AG20443 (cell line): ENCODE data around the gene C2orf81.
"Not testable (repeated sequence)": the region's sequence is repeated elsewhere in the genome, so short reads cannot be mapped to it uniquely, and the experiment has no call there.

Source experiments
- DNase-seq: peaks from one replicate; pipeline ENCODE4 v3.0.0; 2012; ENCODE audit warnings: low spot score, mixed read lengths

C2orf81 gene

DNA sequence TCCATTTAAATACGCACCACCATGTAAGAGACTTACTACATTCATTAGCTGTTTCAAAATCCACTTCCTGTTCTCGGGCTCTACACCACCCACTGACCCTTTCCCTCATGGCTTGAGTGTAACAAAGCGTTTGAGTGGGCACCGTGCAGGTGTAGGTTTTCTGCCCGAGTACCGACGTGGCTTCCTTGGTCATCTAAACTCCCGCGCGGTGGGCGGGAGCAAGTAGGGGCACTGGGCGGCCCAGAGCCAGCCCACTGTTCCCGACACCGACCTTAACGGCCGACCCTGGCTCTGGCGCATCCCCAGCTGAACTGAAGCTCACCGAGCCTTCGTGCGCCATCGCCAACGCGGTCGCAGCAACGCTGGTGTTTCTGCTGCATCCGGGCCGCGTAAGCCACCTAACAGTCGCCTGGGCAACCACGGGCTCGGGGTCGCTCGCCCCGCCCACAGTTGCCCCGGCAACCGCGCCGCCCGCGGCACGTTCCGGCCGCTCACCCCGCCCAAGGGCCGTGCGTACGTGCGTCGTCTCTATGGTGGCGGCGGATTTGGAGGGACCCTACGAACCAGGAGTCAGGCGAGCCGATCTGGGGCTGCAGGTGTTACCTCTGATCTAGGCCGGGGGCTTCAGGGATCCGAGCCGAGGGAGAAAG is at the start of gene C2orf81, which contains the start of gene WDR54:
C2orf81 (minus strand) TSS at position 399 of the 650 bp plus-strand sequence; CDS start at position 340, 59 bp downstream.
WDR54 (plus strand) TSS at position 510 of the 650 bp plus-strand sequence. CDS start 424 bp downstream, outside the sequence.
- peak; percentile 98 for DNase-seq

DNA sequence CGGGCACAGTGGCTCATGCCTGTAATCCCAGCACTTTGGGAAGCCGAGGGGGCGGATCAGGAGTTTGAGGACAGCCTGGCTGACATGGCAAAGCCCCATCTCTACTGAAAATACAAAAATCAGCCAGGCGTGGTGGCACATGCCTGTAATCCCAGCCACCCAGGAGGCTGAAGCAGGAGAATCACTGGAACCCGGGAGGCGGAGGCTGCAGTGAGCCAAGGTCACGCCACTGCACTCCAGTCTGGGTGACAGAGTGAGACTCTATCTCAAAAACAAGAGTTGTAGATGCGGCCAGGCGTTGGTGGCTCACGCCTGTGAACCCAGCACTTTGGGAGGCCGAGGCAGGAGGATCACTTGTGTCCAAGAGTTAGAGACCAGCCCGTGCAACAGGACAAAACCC is 49.3 kb upstream of the C2orf81 start:
- not testable (repeated sequence) for DNase-seq

DNA sequence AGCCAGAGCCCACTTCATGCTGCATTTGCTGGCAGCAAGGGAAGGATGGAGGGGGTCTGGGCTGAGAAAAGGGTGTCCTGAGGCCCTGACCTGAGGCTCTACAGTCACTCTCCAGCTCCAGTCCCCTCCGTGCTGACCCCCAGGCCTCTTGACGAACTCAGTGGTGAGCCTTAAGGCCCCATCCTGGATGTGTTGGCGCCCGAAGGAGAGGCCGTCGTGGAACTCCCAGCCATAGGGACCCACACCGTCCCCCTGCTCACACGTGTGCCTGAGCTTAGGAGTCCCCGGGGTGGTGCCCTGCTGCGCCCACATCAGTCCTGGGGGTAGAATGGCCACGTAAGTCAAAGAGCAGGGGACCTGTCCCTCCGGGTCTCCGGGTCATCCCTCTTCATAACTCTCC is 43.0 kb upstream of the C2orf81 start:
- DNase-seq = peak; percentile 11

DNA sequence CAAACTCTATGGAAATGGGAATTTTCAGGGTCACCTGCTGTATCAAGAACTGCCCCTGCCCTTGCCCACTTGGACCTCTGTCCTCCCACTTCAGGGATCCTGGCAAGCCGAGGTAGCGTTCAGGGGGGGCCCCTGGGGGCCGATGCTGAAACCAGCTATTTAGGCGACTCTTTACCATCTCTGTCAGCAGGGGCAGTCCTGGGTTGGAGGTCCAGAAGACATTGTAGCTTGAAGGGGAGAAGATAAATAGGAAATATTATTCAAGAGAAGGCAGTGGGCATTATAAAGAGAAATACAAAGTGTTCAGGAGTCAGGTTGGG is 41.3 kb upstream of the C2orf81 start:
- DNase-seq = no peak

DNA sequence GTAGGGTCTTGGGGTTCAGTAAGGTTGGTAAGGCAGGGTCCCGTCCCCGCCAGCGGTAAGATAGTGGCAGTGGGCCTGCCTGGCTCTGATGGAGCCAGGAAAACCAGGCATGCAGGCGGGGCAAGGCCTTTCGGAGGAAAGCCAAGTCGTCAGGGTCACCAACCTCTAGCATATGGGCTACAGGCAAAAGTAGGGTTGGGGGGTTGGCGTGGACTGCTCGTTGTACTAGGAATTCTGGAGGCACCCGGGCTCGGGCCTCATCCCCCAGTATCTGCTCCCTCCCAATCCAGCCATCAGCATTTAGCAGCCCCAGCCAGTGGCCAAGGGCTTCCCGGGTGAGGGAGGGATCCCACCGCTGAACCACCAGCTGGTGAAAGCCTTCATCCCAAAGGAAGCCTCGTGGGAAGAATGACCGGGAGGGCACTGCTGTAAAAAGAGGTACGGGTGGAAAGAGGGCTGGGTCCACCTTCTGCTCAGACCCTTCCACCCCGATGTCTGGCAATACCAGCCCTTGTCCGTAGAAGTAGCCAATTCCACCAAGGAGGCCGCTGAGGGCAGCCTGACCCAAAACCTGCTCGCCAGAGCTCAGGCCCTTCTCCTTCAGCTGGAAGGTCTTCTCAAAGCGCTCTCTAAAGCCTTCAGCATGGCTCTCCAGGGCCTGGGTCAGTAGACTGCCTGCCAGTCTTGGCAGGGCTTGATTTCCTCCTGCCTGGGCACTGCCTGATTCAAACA is 40.8 kb upstream of the C2orf81 start:
- no peak for DNase-seq

DNA sequence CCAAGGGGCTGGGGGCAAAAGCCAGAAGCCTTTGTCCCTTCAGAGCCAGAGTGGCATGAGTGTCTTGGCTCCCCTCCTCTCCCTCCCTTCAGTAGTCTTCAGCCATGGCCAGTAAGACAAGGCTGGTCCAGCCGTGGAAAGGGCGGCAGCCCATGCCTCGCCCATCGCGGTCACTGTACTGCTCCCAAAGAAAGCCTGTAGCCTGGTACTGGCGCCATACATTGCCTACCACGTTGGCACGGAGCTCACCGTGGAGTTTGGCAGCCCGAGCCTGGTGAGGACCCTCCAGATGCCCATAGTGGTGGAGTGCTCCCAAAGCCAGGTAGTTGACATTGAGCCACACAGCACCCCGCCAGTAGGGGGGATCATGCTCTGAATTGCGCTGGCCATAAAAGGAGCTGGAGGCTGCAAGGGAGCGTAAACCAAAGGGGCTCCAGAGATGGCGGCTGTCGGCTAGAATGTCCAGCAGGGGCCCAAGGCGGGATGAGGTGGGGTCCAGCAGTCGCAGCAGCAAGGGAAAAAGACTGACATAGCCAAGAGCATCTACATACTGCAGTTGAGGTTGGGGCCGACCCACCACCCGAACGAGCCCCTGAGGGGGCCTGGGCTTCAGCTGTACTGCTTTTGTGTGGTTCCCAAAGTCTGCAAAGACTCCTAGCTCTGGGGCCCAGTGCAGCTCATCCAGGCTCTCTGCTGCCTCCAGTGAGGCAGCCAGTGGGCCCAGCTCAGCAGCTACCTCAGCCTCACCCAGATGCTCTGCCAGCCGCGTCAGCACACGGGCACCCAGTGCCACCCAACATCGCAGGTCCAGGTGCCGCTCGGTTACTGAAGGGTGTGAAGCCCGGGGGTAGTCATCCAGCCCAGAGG is 40.0 kb upstream of the C2orf81 start:
- no peak for DNase-seq

DNA sequence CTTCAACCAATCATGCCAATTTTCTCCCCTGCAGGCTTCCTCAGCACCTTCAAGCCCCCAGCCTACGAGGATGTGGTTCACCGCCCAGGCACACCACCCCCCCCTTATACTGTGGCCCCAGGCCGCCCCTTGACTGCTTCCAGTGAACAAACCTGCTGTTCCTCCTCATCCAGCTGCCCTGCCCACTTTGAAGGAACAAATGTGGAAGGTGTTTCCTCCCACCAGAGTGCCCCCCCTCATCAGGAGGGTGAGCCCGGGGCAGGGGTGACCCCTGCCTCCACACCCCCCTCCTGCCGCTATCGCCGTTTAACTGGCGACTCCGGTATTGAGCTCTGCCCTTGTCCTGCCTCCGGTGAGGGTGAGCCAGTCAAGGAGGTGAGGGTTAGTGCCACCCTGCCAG is 38.8 kb upstream of the C2orf81 start:
- DNase-seq = not testable (repeated sequence)

DNA sequence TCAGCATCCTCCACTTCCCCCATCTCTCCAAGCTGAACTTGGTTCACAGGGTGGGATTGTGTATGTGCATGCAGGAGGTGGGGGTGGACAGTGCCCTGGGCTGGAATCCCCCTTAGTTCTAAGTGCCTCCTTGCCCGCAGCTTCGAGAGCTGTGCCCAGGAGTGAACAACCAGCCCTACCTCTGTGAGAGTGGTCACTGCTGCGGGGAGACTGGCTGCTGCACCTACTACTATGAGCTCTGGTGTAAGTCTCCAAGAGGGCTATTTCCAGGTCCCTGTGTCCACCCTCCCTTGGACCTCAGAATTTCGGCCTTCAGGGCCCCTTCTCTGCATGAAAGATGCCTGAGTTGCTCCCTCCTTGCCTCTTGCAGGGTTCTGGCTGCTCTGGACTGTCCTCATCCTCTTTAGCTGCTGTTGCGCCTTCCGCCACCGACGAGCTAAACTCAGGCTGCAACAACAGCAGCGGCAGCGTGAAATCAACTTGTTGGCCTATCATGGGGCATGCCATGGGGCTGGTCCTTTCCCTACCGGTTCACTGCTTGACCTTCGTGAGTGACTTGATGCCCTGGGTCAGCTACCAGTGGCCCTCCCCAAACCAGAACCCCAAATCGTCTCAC is 38.2 kb upstream of the C2orf81 start:
- not testable (repeated sequence) for DNase-seq

DNA sequence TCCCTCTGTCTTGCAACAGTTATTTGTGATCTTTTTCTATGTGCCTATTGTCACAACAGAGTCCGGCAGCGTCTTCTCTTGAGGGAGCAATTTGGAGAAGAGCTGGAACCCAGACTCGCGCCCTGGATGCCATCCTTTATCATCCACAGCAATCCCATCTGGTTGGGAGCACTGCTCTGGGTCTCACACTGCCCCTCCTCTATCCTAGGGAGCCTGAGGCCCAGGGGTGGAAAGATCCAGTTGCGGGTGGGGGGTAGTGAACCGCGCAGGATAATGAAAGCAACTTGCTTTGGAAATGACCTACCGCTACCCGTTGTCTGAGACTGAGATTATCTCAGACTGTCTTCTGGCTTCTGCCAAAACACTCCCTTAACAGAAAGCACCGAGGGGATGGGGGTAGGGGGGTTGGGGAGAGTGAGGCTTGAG is 37.5 kb upstream of the C2orf81 start:
- DNase-seq = no peak

DNA sequence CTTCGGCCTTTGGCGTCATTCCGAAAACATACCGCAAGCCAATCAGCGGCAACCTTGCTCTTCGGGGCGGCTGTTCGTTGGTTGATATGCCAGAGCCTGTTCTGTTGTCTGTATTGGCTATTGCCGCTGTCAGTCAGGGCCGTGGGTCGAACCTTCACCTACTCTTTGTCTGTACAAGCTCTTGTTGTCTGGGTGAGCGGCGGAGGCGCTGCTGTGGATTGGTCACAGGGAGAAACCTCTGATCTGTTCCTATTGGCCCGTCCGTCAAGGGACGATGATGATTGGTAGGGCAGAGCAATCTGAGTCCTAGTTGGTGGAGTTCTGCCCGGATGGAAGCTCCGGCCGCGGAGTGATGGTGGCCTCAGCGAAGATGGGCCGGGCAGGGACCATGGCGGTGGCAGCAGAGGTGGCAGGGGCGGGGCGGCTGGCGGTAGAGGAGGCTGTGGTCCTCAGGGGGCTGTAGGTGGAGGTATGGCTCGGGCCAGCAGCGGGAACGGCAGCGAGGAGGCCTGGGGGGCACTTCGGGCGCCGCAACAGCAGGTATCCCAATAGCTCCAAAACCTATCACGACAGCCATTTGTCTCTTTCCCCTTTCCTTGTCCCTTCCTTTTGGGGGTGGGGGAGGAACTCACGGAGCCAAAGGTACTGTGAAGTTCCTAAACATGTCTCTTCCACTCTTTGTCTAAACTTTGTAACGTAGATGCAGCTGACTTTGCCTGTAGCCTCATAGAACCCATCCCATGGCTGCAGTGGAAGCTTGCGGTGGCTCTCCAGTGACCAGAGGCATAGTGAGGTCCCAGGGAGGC is 36.9 kb upstream of the C2orf81 start, which contains the start of gene WBP1:
WBP1 (plus strand) TSS at position 307 of the 806 bp plus-strand sequence; CDS start at position 472, 165 bp downstream.
- DNase-seq = peak; percentile 96

DNA sequence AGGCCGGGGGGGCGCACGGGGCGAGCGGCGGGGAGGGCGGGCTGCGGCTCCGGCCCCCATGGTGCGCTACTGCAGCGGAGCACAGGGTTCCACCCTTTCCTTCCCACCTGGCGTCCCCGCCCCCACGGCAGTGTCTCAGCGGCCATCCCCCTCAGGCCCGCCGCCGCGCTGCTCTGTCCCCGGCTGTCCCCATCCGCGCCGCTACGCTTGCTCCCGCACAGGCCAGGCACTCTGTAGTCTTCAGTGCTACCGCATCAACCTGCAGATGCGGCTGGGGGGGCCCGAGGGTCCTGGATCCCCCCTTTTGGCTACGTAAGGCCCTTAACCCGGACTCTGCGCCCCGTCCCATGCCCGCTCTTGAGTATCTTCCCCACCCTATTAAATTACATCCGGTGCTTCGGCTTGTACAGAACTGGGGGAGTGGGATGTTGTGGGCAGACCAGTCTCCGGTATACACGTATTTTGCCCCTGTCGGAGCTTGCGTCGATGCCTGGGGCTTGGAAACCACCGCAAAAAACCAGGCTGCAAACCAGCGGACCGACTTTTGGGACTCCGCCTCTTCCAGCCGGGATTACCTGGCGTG is 36.2 kb upstream of the C2orf81 start:
- no peak for DNase-seq

DNA sequence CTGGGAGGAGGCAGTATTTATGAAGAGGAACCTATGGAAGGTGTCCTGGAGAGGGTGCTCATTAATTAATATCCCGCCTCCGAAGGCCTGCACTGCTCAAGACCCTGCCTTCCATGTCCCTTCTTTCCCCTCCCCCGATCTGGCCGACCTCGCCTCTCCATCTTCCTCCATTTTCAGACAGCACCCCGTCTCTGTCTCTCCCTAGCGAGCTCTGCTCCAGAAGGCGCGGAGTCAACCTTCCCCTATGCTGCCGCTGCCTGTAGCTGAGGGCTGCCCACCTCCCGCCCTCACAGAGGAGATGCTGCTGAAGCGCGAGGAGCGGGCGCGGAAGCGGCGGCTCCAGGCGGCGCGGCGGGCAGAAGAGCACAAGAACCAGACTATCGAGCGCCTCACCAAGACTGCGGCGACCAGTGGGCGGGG is 35.7 kb upstream of the C2orf81 start:
- DNase-seq = no peak

DNA sequence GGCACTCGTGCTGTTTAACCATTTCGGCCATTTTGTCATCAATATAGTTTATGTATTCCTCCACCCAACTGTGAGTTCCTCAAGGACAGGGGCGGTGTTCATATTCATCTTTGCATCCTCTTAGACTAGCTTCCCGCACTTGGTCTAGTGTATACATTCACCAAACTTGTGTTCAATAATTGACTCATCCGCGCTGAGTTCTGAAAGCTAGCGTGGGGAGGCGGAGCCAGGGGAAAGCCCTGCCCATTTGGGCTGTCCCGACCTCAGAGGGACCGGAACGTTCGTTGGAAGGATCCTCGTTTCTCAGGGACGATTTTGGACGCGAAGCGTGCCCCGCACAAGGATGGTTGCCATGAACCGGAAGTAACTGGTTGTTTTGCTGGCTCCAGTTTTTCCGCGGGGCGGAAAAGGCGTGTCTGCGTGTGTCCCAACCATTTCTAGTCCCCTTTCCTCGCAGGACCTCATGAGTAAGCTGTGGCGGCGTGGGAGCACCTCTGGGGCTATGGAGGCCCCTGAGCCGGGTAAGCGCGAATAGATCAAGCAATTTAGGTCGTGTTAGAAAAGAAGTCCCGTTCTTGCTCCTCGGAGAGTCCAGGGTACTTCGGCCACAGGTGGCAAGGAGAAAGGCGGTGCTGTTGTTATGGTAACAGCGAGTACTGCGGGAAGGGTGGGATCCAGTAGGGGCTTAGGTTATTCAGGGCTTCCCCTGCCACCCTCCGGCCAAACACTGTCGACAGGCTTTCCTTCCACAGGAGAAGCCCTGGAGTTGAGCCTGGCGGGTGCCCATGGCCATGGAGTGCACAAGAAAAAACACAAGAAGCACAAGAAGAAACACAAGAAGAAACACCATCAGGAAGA is 33.5 kb upstream of the C2orf81 start, which contains the start of gene INO80B:
INO80B (plus strand) TSS at position 434 of the 858 bp plus-strand sequence; CDS start at position 464, 30 bp downstream.
- peak; percentile 93 for DNase-seq

DNA sequence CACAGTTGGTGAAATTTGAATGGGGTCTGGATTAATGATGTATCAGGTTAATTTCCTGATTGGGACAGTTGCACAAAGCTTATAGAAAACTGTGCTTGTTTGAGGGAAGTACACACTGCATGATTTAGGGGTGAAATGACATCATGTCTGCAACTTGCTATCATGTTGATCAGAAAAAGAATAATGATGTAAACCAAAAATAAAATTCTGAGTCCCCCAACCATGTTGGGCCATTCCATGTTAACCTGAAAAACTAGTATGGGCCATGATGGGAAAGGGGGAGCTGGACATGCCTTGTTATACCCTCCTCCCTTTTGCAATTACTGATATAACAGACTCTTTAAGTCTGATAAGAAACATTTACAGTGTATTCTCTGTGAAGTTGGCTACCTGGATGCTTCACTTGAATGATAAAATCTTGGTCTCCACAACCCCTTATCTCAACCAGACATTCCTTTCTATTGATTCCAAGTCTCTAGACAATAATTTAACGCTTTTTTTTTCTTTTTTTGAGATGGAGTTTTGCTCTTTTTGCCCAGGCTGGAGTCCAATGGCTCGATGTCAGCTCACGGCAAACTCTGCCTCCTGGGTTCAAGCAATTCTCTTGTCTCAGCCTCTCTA is 29.3 kb upstream of the C2orf81 start:
- DNase-seq = no peak

DNA sequence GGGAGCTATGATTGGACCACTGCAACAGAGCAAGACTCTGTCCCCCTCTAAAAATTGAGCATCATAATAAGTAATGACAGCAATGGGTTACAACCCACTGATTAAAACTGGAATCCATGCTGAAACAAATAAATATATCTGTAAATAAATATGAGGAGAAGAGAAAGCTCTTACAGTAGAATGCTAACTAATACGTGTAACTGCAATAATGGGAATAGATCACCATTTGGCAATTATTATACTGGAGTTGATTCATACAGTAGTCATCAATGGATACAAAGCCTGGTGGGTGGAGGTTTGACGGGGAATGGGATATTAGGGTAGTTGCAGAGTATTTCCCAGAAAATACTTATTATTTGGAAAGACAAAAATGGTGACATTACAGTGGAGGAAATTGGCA is 27.4 kb upstream of the C2orf81 start:
- no peak for DNase-seq

DNA sequence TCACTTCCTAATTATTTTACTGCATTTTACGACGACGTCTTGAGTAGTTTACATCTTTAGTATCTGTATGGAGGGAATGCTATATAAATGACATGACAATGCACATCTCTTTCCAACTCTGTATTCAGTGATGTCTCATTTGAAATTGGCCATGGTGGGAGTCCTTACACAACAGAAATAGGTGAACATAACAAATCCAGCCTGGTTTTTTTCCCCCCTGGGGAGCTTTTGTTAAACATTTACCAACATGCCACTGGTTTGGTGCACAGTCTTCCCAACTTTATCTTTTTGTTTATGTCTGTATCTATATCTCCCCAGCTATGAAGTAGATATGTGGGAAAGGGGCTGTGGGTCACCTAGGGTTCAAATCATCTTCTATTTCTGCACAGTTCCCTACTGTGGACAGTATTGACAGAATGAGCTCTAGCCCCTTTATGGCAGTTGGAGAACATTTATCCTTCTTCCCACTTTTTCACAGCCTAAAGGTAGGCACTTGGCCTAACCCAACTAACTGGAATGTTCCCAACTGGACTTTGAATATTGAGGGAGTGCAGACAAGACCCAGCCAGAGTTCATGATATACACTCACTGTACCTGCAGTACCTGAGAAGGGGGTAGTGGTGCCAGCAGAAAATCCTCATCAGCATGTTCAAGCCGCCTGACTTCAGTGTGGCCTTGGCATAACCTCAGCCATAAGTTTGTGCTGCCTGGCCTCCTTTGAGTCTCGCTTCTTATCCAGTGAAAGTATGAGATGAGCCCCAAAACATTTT is 26.0 kb upstream of the C2orf81 start:
- no peak for DNase-seq

DNA sequence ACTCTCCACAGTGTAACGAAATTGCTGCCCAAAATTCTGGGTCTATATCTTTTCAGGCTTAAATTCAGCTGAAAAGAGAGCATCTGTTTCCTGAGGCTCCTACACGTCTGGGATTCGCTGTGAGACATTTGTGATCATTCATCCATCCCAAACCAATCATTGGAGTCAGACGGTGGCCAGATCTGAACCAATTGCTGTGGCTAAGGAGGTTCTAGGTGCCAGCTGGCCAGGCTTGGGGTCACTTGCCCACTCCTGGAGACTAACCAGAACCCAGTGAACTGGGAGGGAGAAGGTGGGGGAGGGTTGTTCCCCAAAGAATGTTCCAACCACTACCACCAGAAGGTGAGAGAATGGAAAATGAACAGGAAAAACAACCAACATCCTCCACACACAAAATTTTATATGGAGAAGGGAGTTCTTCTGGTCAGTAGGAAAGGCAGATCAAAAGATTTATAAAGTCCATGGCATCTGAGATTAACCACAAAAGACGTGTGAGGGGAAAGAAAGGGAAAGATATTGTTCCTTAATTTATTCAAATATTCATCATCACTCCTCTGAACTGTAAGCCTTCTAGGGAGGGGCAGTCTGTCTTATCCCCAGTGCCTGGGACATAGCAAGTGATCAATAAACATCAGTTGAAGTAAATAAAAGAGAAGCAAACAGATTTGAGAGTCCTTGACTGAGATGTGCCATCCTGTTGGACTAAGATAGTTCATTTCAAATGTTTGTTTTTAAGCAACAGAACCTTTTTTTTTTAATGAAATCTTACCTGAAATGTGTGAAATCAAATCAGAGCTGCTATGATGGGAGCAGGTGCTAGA is 23.3 kb upstream of the C2orf81 start:
- DNase-seq = no peak
